Activated CD4-positive, alpha-beta T cell treated with anti-CD3 and anti-CD28 coated beads, Interleukin-2, amount 10 ng/mL, durations not matched to agents 7 days and 5 days (primary cell): ENCODE data around the gene ACAD10. TPM values are rescaled to one million over a fixed set of nuclear protein-coding genes. Genes with fewer than 3 reads are reported as not detected.
"Not testable (repeated sequence)": the region's sequence is repeated elsewhere in the genome, so short reads cannot be mapped to it uniquely, and the experiment has no call there.

Experiments used
- CTCF ChIA-PET: fragments of 350-600 bp; sonication (Branson Sonifier 250); formaldehyde crosslinking; loops from one replicate; lab custom pipeline; 2021; ENCODE audit warnings: antibody characterized with exemption; lab: Charles Lee
- POLR2A ChIA-PET: fragments of 350-600 bp; sonication (Branson Sonifier 250); formaldehyde crosslinking; loops from one replicate; lab custom pipeline; 2021; ENCODE audit warnings: antibody characterized with exemption; lab: Charles Lee
- DNase-seq: peaks from one replicate; pipeline ENCODE4 v3.0.0-alpha.2; 2020
- H3K27ac Mint-ChIP-seq: one replicate; pipeline ENCODE4 v1.8.0; 2021; ENCODE audit warnings: mild to moderate bottlenecking, moderate library complexity, mixed read lengths
- H3K27me3 Mint-ChIP-seq: one replicate; pipeline ENCODE4 v1.8.0; 2021; ENCODE audit warnings: mixed read lengths
- H3K36me3 Mint-ChIP-seq: one replicate; pipeline ENCODE4 v1.8.0; 2021; ENCODE audit warnings: low read depth, mixed read lengths
- H3K4me1 Mint-ChIP-seq: one replicate; pipeline ENCODE4 v1.8.0; 2021; ENCODE audit warnings: mixed read lengths
- H3K4me3 Mint-ChIP-seq: one replicate; pipeline ENCODE4 v1.8.0; 2021; ENCODE audit warnings: mild to moderate bottlenecking, moderate library complexity, mixed read lengths
- H3K9me3 Mint-ChIP-seq: one replicate; pipeline ENCODE4 v1.8.0; 2021; ENCODE audit warnings: mixed read lengths
- total RNA-seq, 2 experiments: library from RNA; stranded (reverse); gene quantifications; one replicate each; pipeline ENCODE4 v1.2.3, GENCODE V29; 2021

The ACAD10 gene
- total RNA-seq, result 10 to 100 TPM; 29.7 to 30.8 TPM

DNA sequence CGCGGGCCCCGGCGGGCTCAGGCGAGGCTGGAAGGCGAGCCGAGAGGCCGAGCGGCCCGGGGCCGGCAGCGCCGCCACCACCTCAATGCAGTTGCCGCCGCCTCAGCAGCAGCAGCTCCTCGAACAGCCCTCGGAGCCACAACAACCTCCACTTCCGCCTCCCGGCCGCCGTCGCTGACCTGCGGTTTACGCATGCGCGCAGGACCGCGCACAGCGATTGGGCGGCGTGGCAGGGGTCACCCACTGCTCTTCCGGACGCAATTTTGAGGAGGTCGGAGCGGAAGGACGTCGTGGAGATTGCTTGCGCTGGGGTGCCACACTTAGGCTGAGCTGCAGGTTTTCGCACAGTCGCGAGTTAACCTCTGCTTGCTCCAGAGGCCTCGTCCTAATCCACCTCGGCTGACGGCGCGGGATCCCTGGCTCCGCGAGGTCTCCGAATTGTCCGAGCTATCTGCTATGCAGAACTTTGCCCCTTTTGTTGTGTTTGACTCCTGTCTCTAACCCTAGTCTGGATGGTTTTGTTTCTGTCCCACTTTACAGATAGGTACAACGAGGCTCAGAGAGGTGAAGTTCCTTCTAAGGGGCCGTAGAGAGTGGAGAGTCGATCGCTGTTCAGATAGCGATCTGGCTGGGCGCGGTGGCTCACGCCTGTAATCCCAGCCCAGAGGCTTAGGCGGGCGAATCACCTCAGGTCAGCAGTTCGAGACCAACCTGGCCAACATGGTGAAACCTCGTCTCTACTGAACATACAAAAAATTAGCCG, at the start of gene ACAD10, which contains the start of gene BRAP:
TSS of gene ACAD10 (plus strand) at position 243 of the 763 bp plus-strand sequence. CDS start 6,657 bp downstream, outside the sequence.
TSS of gene BRAP (minus strand) at position 146 of the 763 bp plus-strand sequence. CDS start 164 bp downstream, outside the sequence.
- H3K36me3 Mint-ChIP-seq, result peaks cover 19% of the 10 kb centered on the region
- H3K4me1 Mint-ChIP-seq, result peaks cover 37% of the 10 kb centered on the region
- peak within 1 kb of the TSS; percentile 98 for H3K4me3 Mint-ChIP-seq
- DNase-seq, result peak; percentile 94
- CTCF ChIA-PET, result interaction anchor here (0.6 to 1.9 kb wide), 5 partner anchors 14 to 738 kb away, joined by 4 to 7 read pairs (median 4); no protein-coding TSS in a partner anchor
- H3K27me3 Mint-ChIP-seq, result no peaks in the 10 kb centered on the region
- H3K27ac Mint-ChIP-seq, result peak within 1 kb of the TSS; percentile 96
- POLR2A ChIA-PET, result no interaction called here
- H3K9me3 Mint-ChIP-seq, result no peaks in the 10 kb centered on the region

DNA sequence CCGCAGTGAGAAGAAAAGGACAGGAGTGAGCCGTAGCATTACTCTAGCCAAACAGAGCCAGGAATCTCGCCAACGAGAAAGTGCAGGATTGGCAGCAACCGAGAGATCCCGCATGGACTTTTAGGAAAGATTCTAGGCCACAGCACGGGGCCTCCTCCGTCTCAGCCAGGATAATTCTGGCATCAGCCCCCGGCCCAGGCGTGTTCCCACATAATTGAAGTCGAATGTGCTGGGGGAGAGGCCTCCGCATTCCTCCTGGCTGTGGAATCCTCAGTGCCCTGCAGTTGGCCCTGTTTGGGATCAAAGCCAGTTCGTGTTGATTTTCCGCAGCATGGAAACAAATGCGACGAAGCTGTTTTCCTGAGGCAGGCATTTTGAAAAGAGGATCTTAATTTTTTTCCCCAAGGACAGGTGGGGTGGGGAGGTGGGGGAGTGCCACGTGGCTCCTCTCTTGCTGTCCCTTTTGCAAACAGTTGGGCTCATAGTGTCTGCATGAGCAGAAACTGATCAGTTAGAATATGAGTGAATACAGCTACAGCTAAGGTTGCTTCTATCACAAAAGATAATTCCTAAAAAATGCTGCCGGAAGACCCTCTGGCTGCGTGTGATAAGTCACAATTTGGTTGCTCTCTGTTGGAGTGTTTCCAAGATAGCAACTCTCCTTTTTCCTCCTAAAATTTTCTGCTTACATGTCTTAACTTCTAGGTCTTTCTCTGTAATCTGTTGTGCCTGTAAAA, 49.5 kb upstream of the ACAD10 start:
- POLR2A ChIA-PET, result no interaction called here
- no peaks in the 10 kb centered on the region for H3K4me1 Mint-ChIP-seq
- H3K4me3 Mint-ChIP-seq, result no peak overlapping the region
- H3K27me3 Mint-ChIP-seq, result no peaks in the 10 kb centered on the region
- CTCF ChIA-PET, result interaction anchor here (0.5 kb wide), 1 partner anchor 270 kb away, joined by 4 read pairs; no protein-coding TSS in a partner anchor
- DNase-seq, result no peak
- no peak overlapping the region for H3K27ac Mint-ChIP-seq
- H3K9me3 Mint-ChIP-seq, result no peaks in the 10 kb centered on the region
- no peaks in the 10 kb centered on the region for H3K36me3 Mint-ChIP-seq

- POLR2A ChIA-PET, result no interaction called here
- Mint-ChIP-seq H3K27me3 (no peaks in the 10 kb centered on the region), H3K27ac (no peak overlapping the region), H3K4me3 (no peak overlapping the region), H3K4me1 (no peaks in the 10 kb centered on the region), H3K9me3 (no peaks in the 10 kb centered on the region), H3K36me3 (peaks cover 2% of the 10 kb centered on the region)
- CTCF ChIA-PET, result no interaction called here
- DNase-seq, result no peak
These were observed 47.3 kb upstream of the ACAD10 start for GRCh38 chr12:111638556-111638955.

GRCh38 chr12:111640506-111640905, 45.3 kb upstream of the ACAD10 start:
- Mint-ChIP-seq H3K9me3 (no peaks in the 10 kb centered on the region), H3K27ac (no peak overlapping the region), H3K4me3 (no peak overlapping the region), H3K4me1 (no peaks in the 10 kb centered on the region), H3K27me3 (no peaks in the 10 kb centered on the region), H3K36me3 (peaks cover 8% of the 10 kb centered on the region)
- DNase-seq, result no peak
- ChIA-PET POLR2A (no interaction called here), CTCF (no interaction called here)

GRCh38 chr12:111642681-111643426, 43.0 kb upstream of the ACAD10 start:
- Mint-ChIP-seq H3K4me3 (no peak overlapping the region), H3K27ac (no peak overlapping the region), H3K36me3 (peaks cover 23% of the 10 kb centered on the region), H3K9me3 (no peaks in the 10 kb centered on the region), H3K4me1 (peaks cover 3% of the 10 kb centered on the region), H3K27me3 (no peaks in the 10 kb centered on the region)
- POLR2A ChIA-PET, result no interaction called here
- CTCF ChIA-PET, result no interaction called here
- no peak for DNase-seq

- CTCF ChIA-PET, result interaction anchor here (0.6 to 1.2 kb wide), 2 partner anchors 9 to 647 kb away, joined by 3 to 5 read pairs; no protein-coding TSS in a partner anchor
- Mint-ChIP-seq H3K27ac (no peak overlapping the region), H3K36me3 (peaks cover 24% of the 10 kb centered on the region)
These were observed 42.4 kb upstream of the ACAD10 start for GRCh38 chr12:111643427-111643826.

DNA sequence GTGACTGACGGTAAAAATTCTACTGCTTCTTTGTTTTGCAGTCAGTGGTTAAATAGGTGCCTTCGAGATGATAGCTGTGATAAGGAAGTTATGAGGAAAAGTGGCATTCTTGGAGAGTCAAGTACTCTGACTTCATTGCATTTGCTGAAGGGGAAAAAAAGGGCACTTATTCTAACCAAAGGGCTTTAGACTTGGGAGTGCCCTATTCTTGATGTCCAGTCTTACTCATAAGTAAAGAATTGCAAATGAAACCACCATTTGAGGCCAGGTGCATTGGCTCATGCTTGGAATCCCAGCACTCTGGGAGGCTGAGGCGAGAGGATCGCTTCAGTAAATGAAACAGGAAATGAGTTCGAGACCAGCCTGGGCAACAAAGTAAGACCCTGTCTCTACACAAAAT, 40.4 kb upstream of the ACAD10 start:
- peaks cover 32% of the 10 kb centered on the region for H3K36me3 Mint-ChIP-seq
- no peak overlapping the region for H3K4me3 Mint-ChIP-seq
- H3K27me3 Mint-ChIP-seq, result no peaks in the 10 kb centered on the region
- no peak overlapping the region for H3K27ac Mint-ChIP-seq
- ChIA-PET CTCF (interaction anchor here (1.3 kb wide), 1 partner anchor 11 kb away, joined by 3 read pairs; no protein-coding TSS in a partner anchor), POLR2A (no interaction called here)
- no peaks in the 10 kb centered on the region for H3K9me3 Mint-ChIP-seq
- peaks cover 3% of the 10 kb centered on the region for H3K4me1 Mint-ChIP-seq
- no peak for DNase-seq

More at GRCh38 chr12:111643427-111643826, 42.4 kb upstream of the ACAD10 start:
- POLR2A ChIA-PET, result no interaction called here
- H3K4me1 Mint-ChIP-seq, result peaks cover 3% of the 10 kb centered on the region
- H3K27me3 Mint-ChIP-seq, result no peaks in the 10 kb centered on the region
- DNase-seq, result no peak
- H3K4me3 Mint-ChIP-seq, result no peak overlapping the region
- H3K9me3 Mint-ChIP-seq, result no peaks in the 10 kb centered on the region

DNA sequence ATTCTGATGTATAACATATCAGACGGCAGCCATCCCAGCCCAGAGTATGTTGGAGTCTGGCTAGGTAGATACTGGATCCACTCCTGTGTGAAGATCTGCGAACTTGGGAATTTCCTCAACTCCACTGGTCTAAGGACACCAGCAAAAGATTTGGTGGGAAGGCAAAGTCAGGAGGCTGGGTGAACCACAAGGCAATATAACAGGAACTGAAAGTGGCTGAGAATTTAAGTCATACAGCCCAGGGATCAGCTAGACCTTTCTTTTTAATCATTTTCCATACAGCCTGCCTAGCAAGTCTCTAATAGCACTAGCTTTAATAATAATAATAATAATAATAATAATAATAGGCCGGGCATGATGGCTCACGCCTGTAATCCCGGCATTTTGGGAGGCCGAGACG, 34.9 kb upstream of the ACAD10 start:
- H3K4me3 Mint-ChIP-seq, result no peak overlapping the region
- H3K27ac Mint-ChIP-seq, result no peak overlapping the region
- H3K4me1 Mint-ChIP-seq, result peaks cover 3% of the 10 kb centered on the region
- no peaks in the 10 kb centered on the region for H3K9me3 Mint-ChIP-seq
- POLR2A ChIA-PET, result interaction anchor here (0.6 kb wide), 1 partner anchor 48 kb away, joined by 3 read pairs; no protein-coding TSS in a partner anchor
- DNase-seq, result no peak
- CTCF ChIA-PET, result no interaction called here
- H3K27me3 Mint-ChIP-seq, result no peaks in the 10 kb centered on the region
- peaks cover 32% of the 10 kb centered on the region for H3K36me3 Mint-ChIP-seq

GRCh38 chr12:111652530-111652929, 33.3 kb upstream of the ACAD10 start:
- POLR2A ChIA-PET, H3K27me3 Mint-ChIP-seq, DNase-seq, H3K9me3 Mint-ChIP-seq, H3K4me3 Mint-ChIP-seq, H3K4me1 Mint-ChIP-seq, H3K27ac Mint-ChIP-seq: not testable (repeated sequence)
- H3K36me3 Mint-ChIP-seq, result peaks cover 25% of the 10 kb centered on the region
- CTCF ChIA-PET, result interaction anchor here (0.7 kb wide), 1 partner anchor 19 kb away, joined by 4 read pairs; no protein-coding TSS in a partner anchor

DNA sequence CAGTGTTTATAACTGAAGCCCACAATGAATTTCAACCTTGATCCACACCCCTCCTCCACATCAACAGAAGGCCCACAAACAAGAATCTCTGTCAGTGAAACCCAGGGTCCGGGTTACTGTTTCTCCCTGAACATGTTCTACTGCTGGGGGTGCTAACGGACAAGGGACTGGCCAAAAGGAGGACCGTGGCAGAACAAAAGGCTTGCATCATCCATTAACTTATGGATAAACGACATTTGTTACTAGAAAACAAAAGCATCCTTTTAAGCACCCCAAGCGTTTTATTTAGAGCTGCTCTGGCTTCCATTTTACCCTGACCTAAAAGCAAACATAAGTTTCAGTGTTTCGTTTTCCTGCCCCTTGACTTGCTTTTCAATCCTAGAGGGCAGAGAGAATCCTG, 32.3 kb upstream of the ACAD10 start:
- Mint-ChIP-seq H3K4me1 (no peaks in the 10 kb centered on the region), H3K27ac (no peak overlapping the region), H3K27me3 (no peaks in the 10 kb centered on the region), H3K36me3 (peaks cover 27% of the 10 kb centered on the region), H3K9me3 (no peaks in the 10 kb centered on the region), H3K4me3 (no peak overlapping the region)
- CTCF ChIA-PET, result no interaction called here
- DNase-seq, result no peak
- POLR2A ChIA-PET, result interaction anchor here (0.7 kb wide), 1 partner anchor 555 kb away, joined by 4 read pairs; no protein-coding TSS in a partner anchor

GRCh38 chr12:111655356-111655755, 30.5 kb upstream of the ACAD10 start:
- no peak overlapping the region for H3K4me3 Mint-ChIP-seq

GRCh38 chr12:111656016-111656415, 29.8 kb upstream of the ACAD10 start:
- no peak for DNase-seq
- H3K4me3 Mint-ChIP-seq, result no peak overlapping the region
- H3K27ac Mint-ChIP-seq, result no peak overlapping the region
- no peaks in the 10 kb centered on the region for H3K27me3 Mint-ChIP-seq
- H3K36me3 Mint-ChIP-seq, result peaks cover 32% of the 10 kb centered on the region
- CTCF ChIA-PET, result interaction anchor here (0.7 kb wide), 1 partner anchor 29 kb away, joined by 3 read pairs; no protein-coding TSS in a partner anchor
- H3K4me1 Mint-ChIP-seq, result no peaks in the 10 kb centered on the region
- POLR2A ChIA-PET, result no interaction called here
- H3K9me3 Mint-ChIP-seq, result no peaks in the 10 kb centered on the region

More at GRCh38 chr12:111655356-111655755, 30.5 kb upstream of the ACAD10 start:
- Mint-ChIP-seq H3K27ac (no peak overlapping the region), H3K27me3 (no peaks in the 10 kb centered on the region), H3K36me3 (peaks cover 31% of the 10 kb centered on the region), H3K9me3 (no peaks in the 10 kb centered on the region), H3K4me1 (no peaks in the 10 kb centered on the region)
- POLR2A ChIA-PET, result no interaction called here
- no peak for DNase-seq
- CTCF ChIA-PET, result no interaction called here
